HUDEP-2 (cell line): ENCODE measurements around the gene SMTNL1.
"Not testable (repeated sequence)": the region's sequence is repeated elsewhere in the genome, so short reads cannot be mapped to it uniquely, and the experiment has no call there.

Experiments
- DNase-seq, 76 experiments: peaks; one replicate each; lab custom pipeline; 2025; ENCODE audit not compliant: unreplicated experiment in 76 of 76; lab: John Stamatoyannopoulos, UW

The SMTNL1 gene

DNA sequence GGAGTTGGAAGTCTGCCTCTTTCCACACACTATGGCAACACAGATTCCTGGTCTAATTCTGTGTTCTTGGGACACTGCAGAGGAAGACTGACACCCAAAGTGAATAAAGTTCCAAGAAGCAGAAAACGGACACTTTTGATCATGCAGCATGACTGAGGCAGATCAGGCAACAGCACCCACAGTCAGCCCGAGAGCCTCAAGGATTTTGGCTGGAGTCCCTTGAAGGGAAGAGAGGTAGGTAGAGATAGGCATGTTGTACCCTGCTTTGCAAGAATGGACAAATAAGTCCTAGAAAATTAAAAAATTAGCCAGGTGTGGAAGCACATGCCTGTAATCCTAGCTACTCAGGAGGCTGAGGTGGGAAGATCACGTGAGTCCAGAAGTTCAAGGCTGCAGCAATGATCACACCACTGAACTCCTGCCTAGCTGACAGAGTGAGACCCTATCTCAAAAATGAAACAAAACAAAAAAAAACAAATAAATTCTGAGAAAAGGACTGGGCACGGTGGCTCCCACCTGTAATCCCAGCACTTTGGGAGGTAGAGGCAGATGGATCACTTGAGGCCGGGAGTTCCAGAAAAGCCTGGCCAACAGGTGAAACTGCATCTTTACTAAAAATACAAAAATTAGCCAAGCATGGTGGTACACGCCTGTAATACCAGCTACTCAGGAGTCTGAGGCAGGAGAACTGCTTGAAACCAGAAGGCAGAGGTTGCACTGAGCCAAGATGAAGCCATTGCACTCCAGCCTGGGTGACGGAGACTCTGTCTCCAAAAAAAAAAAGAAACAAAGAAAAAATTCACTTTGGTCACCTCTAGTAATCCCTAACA, 28.8 kb upstream of the SMTNL1 start:
- DNase-seq = no peak

DNA sequence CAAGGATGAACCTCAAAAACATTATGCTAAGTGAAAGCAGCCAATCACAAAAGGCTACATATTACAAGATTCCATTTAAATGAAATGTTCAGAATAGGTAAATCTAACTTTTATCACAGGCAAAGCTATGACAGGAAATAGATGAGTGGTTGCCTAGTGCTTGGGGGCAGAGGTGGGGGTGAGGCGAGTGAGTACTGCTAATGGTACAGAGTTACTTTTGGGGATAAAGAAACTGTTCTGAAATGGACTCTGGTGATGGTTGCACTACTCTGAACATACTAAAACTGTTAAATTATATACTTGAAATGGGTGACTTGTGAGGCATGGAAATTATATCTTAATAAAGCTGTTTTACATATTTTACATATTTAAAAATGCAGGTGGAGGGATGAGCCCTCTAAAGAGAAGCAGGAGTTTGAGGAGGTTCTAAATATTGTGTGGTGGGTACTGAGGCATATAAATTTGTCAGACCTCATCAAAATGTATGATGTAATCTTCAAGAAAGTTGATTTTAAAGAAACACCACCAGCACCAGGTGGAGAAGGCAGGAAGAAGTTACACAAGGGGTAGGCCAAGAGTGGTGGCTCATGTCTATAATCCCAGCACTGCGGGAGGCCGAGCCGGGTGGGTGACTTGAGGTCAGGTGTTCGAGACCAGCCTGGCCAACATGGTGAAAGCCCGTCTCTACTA, 25.5 kb upstream of the SMTNL1 start:
- no peak for DNase-seq

DNA sequence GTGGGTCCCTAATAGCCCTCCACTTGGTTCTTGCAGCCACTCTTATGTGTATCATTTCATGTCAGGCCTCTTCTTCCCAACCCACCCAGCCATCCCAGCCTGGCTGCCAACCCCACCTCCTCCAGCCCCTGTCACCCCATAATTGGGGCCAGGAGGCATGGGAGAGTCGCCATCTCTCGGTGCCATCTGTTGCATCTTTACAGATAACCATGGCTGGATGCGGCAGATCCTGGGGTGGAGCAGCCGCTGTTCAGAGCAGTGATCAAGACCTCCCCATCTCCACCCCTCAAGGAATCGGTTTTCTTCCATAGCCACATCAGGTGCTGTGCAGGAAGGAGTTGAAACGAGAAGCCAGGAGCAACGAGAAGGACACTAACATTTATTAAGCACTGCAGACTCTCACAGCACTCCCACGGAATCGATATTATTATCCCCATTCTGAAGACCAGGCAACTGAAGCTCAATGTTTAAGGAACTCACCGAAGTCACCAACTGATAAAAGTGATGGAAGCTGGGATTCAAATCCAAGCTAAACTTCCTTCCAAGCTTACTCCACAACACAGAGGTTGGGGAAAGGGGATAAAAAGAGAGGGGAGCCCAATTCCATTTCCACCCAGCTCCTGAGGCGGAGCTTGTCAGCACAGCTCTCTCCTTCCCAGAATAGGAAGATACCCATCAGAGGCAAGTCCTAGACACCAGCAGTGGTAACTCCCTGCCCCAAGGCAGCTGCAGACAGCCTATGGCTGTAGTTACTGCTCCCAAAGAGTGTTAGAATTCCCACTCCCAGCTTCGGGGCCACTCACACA, 24.5 kb upstream of the SMTNL1 start:
- DNase-seq = peak in 71 of 76 experiments; percentile 11 to 86 (median 67)

DNA sequence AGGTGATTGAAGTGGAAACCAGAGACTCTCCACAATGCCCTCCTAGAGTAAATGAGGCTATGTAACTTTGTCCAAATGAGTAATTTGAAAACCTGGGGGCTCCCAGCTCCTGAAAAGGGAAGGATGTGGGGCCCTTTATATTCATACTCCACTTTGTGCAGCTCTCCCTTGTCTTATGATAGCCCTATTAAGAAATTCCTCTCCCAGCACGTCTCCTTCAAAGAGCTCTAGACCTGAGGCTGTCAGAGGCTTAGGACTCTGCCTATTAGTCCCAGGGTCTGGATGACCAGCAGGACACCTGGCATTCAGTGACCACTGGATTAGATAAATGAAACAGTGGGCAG, 24.0 kb upstream of the SMTNL1 start:
- peak in 5 of 76 experiments; percentile 24 to 56 (median 32) for DNase-seq

DNA sequence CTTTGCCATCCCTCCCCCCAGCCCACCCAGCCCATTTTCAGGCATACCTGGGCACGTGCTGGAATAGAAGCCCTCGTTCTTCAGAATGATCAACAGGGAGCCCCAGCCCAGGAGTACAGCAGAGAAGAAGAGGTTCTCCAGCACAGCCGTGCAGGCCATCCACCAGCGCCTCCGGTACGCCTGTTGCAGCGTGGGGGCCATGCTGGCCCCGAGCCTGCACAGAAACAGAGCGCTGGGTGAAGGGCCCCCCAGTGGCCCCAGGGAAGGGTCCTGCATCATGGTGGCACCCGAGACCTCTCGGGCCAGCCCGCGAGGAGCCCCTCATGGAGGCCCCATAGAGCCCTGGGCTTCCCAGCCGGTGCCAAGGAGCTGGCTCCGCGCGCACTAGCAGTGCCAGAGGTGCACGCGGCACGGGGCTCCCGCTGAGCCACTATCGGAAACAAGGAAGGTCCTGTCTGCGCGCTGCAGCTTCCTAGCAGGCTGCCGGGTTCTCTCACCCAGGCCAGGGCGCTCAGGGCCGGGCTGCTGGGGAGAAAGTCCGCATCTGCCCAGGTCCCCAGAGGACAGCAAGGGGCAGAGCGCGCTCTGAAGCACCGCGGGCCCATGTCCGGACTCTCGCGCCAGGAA, 23.4 kb upstream of the SMTNL1 start:
- peak in 34 of 76 experiments; percentile 8 to 62 (median 32) for DNase-seq

DNA sequence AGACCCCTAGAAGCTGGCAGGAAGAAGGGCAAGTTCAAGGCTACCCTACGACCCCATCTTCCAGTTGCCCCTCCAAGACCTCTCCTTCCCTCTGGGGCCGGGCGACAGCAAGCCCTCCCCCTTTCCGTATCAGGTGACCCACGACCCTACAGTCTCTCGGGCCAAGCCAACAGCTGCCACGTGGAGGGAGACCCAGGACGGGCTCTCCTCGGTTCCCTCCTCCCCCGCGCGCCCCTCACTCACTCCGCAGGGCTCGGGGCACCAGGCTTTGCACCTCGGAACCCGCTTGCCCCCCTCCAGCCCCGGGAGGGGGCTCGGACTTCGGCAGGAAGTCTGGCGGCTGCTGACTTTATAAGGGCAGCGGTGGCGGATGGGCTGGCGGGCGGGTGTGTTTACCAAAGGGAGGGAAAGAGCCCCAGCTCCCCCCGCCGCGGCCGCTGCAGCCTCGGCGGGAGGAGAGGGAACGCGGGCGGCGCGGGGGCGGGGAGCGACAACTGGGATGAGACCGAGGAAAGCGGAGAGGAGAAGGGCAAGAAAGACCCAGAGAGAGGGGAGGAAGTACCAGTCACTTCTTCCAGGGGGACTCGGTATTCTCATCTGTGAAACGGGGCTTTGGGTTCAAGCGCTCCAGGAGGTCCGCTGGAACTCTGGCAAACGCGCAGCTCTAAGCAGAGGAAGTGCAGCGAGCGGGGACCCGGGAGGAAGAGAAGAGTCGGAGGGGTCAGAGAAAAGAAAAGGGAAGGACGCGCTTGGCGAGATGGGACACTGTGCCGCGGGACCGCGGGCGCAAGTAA, 22.7 kb upstream of the SMTNL1 start:
- DNase-seq = peak in 39 of 76 experiments; percentile 13 to 64 (median 39)

DNA sequence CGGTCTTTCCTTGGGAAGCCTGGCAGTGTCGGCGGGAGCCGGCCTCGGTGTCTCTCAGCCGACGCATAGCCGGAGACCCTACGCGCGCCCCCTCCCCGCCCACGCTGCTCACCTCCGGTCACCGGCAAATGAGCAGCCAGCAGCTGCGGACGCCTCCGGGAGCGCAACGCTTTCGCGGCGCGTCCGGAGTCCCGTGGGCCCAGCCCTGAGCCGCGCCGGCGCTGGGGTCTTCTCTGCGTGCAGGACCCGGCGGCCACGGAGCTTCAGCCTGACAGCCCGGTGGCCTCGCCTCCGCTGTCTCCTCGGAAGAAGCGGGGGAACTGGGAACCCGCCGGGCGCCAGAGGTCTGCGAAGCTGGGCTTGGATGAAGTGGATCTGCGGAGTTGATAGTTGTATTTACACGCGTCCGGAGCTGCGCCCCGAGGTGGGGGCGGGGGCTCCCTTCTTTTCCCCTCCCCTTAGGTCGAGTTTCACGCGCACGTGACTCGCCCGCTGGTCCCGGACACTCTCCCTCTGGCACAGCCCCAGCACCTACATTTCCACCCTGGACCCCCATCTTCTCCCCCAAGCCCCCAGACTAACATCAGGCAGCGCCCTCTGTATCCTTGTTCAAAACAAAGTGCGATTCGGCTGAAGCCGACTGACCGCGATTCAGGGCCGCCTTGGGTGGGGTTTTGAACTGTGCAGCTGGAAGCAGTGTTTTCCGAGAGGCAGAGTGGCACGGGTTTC, 21.9 kb upstream of the SMTNL1 start, which contains the start of gene SLC43A1:
Gene SLC43A1 (minus strand): TSS at position 371 of the 729 bp plus-strand sequence. CDS start 1,591 bp downstream, outside the sequence.
- peak in 61 of 76 experiments; percentile 10 to 78 (median 46) for DNase-seq

DNA sequence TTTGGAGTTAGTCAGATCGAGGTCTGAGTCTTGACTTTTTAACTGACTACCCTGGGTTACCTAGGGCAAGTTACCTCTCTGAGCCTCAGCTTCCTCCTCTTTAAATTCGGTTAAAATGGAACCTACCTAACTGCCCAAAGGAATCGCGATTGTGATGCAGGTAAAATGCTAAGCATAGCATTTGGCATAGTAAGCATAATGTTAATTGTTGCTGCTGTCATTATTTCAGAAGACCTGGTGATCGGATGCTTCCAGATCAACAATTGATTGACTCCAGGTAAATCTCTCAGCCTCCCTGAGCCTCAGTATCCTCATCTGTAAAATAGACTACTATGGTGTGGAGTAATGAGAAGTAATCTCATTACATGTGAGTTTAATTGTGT, 21.3 kb upstream of the SMTNL1 start:
- DNase-seq = peak in 1 of 76 experiments; percentile 6

DNA sequence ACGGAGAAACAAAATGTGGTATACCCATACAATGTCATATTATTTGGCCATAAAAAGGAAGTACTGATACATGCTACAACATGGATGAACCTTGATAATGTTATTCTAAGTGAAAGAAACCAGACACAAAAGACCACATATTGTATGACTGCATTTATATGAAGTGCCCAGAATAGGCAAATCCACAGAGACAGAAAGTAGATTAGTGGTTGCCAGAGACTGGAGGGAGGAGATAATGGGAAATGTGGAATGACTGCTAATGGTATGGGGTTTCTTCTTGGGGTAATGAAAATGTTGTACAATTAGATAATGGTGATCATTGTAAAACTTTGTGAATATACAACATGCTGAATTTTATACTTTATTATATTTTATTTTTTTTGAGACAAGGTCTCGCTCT, 16.3 kb upstream of the SMTNL1 start:
- DNase-seq = no peak

DNA sequence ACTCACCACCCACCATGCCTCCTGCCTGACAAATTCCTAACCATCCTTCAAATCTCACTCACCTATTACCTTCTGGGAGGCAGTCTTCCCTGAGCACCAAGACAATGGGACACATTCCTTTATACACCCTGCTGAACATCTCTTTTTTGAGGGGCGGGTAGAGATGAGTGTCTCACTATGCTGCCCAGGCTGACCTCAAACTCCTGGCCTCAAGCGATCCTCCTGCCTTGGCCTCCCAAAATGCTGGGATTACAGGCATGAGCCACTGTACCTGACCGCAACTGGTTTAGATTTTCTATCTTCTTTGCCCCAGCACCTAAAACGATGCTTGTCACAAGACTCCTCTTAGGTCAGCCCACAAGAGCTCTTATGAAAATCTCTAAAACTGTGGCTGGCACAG, 14.0 kb upstream of the SMTNL1 start:
- no peak for DNase-seq

DNA sequence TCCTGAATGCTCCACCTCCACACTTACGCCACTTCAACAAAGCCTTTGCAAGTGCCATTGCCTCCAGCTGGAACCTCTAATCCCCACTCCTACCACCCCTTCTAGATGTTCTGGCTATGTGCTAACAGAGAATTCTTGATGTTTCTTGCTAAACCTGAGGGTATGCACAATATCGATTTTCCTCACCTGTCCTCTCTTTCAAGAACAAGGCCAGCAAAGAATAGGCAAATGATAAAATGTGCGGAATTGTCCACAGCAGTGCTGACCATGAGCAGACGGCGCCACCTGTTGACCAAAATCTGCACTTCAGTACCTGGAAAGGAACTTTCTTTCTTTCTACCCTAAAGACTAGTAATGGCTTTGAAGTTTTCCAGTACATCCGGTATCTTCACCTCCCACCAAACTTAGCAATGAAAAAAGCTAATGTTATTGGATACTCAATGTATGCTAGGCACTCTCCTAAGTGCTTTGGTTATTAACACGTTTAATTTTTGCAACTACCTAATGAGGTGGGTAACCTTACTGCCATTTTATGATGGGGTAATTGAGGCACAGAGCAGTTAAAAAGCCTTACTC, 10.3 kb upstream of the SMTNL1 start:
- peak in 63 of 76 experiments; percentile 2 to 75 (median 49) for DNase-seq

DNA sequence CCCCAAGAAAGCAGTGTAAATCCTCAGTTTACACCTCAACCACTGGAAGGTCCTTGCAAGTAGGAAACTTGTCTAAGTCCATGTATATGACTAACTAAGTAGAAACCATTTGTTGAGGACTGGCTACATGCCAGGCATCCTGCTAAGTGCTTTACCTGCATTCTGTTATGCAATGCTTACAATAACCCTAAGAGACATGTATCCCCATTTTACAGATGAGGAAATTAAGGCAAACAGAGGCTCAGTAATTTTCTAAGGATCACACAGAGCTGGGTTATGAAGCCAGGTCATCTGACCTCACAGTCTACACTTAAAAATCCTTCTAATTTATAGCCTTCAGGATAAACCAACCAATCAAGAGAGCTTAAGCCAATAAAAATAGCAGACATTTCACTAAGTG, 8.4 kb upstream of the SMTNL1 start:
- peak in 1 of 76 experiments; percentile 2 for DNase-seq

DNA sequence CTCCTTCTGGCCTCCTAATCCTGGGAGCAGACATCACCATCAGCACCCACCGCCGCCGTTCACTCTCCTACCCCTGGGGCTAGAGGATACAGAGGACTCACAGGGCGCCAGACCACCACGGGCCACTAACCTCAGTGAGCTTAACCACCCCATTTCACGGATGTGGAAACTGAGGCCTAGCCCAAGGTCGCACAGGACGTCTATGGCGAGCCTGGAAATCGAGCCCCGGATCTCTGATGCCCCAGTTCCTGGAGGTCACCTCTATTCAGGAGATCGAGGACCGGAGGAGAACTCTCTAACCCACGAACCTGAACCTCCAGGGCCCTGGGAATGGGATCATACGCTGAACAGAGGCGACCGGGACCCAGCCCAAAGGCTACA, 7.2 kb upstream of the SMTNL1 start:
- DNase-seq = no peak

DNA sequence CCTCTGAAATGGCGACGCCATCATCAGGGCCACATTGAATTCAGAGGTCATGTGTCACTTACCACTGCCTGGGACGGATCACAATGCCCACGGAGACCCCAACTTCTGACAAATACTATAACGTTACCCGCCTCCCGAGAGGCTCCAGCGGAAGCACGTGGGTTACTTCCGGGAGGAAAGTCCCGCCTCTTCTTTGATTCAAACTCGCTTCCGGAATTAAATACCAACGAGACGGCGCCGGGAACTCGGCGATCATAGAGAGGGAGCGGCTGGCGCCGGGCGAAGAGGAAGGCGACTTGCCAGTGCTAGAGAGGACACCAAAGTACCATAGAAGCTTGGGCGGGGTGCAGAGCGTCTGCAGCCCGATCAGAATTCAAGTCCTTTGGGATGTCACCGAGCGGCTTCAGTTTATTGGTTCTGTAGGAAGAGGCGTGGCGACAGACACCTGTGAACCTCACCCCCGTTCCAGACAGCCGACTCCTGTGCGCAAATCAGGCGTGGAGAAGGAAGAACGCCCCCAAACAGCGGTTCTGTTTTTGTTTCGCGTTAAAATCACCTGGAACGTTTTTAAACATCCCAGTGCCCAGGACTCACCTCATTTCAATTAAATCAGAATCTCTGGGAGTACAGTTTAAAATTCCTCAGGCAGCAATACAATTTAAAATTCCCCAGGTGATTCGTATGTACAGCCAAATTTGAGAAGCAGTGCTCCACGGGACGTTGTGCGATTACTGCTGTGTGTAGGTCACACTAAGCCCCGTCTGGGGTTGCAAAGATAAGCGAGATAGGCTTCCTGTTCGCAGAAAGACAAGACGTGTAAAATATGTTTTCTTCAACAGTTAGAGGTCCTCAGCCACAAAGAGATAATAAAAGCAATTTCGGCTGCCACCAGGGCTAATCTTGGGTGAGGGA, 6.5 kb upstream of the SMTNL1 start, which contains the start of gene TIMM10:
Gene TIMM10 (minus strand): TSS at position 159 of the 912 bp plus-strand sequence. CDS start 565 bp downstream, outside the sequence.
- peak in 75 of 76 experiments; percentile 34 to 99 (median 94) for DNase-seq

DNA sequence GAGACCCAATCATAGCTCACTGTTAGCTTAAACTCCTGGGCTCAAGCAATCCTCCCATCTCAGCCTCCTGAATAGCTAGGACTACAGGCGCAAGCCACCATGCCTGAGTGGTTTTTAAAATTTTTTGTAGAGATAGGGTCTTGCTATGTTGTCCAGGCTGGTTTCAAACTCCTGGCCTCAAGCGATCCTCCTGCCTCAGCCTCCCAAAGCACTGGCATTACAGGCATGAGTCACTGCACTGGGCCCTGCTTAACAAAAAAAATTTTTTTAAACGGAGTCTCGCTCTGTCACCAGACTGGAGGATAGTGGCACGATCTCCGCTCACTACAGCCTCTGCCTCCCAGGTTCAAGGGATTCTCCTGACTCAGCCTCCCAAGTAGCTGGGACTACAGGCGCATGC, 2.9 kb upstream of the SMTNL1 start:
- not testable (repeated sequence) for DNase-seq

DNA sequence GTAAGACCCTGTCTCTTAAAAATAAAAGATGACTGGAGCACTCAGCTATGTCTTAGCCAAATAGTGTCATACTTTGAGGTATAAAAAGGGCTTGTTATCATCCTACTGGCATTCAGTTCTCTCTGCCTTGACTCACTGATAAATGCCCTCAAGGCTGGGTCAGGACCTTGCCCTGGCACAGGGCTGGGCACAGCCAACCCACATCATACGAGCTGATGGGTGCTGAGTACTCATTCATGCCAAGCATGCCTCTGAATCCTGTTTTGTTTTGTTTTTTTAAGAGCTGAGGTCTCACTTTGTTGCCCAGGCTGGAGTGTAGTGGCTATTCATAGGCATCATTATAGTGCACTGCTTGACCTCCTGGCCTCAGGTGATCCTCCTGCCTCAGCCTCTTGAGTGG, 1.9 kb downstream of the SMTNL1 start:
- peak in 1 of 76 experiments; percentile 12 for DNase-seq

DNA sequence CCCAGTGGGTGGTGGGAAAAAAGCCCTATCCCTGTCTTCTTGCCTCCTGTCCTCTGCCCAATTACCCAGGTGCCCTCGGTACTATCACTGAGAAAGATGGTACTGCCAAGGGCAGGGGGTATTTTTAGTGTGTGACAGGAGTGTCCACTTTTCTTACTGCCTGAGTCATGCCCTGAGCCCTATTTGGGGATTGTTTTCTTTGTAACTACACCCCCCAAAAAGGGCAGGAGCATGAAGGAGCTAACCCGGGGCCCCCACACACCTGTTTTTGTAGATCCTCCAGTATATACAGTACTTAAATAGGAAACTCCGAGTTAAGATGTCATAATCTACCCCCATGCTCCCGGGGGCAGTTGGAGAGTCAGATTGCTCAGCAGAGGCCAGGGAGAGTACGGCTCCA, 3.8 kb downstream of the SMTNL1 start:
- DNase-seq = no peak

DNA sequence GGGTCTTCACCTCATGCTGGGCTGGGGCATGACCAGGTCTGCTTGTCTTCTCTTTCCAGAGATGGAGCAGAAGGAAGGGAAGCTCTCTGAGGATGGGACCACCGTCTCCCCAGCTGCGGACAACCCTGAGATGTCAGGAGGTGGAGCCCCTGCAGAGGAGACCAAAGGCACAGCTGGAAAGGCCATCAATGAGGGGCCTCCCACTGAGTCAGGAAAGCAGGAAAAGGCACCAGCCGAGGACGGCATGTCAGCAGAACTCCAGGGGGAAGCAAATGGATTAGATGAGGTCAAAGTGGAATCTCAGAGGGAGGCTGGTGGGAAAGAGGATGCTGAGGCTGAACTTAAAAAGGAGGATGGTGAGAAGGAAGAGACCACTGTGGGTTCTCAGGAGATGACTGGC, 5.2 kb downstream of the SMTNL1 start:
- DNase-seq = no peak
